Adrenal gland (tissue), 12 donors: ENCODE measurements around the gene SNX8. TPM values are rescaled to one million over a fixed set of nuclear protein-coding genes. Genes with fewer than 3 reads are reported as not detected.

Source experiments
- DNase-seq, 7 donors: peaks; one replicate each; pipeline ENCODE4 v3.0.0-alpha.2; 2019 to 2020
- H3K27ac ChIP-seq, 5 donors: fragments of 200-600 bp; sonication (generic) in 4 of 5; 1 replicate in 3 of 5; 2 replicates in 2 of 5; pipeline versions ENCODE4 v1.5.1 to v1.8.0; 2016 to 2020; ENCODE audit warnings: mild to moderate bottlenecking in 1 of 5
- H3K27me3 ChIP-seq: fragments of 200-600 bp; 2 replicates; pipeline ENCODE4 v1.8.0; 2021
- H3K36me3 ChIP-seq, 2 donors: fragments of 200-600 bp; replicated peaks in 1 of 2; 1 replicate in 1 of 2; 2 replicates in 1 of 2; pipeline versions ENCODE4 v1.5.1 to v1.8.0; 2018 to 2022
- H3K4me1 ChIP-seq, 2 donors: fragments of 200-600 bp; replicated peaks in 1 of 2; 1 replicate in 1 of 2; 2 replicates in 1 of 2; pipeline versions ENCODE4 v1.5.1 to v1.8.0; 2018 to 2021
- H3K4me3 ChIP-seq, 4 donors: fragments of 200-600 bp; sonication (generic) in 3 of 4; one replicate each; pipeline ENCODE4 v1.5.1; 2016 to 2018
- H3K9me3 ChIP-seq, 3 donors: fragments of 200-600 bp; sonication (generic) in 1 of 3; replicated peaks in 1 of 3; 1 replicate in 2 of 3; 2 replicates in 1 of 3; pipeline versions ENCODE4 v1.5.1 to v1.8.0; 2016 to 2021
- POLR2A ChIP-seq, 2 donors: fragments of 450-650 bp; IDR thresholded peaks; one replicate each; pipeline ENCODE4 v1.6.1; 2017; ENCODE audit warnings: antibody characterized with exemption in 2 of 2, mild to moderate bottlenecking in 2 of 2, moderate library complexity in 1 of 2
- WGBS, 4 donors: extraction: QIAGEN DNeasy Blood & Tissue Kit in 2 of 4; methylation state at CpG; one replicate each; pipeline versions ENCODE4 v1.1.5 to v1.1.7; 2013 to 2017; 5-methylcytosine and 5-hydroxymethylcytosine counted together
- intact Hi-C, 2 donors: fragments of 100-400 bp; cut with DNase I; formaldehyde crosslinking; loops; one replicate each; pipeline versions ENCODE4 v1.14.1 to v1.15.0; 2022 to 2023
- polyA plus RNA-seq, 3 donors: library from polyadenylated mRNA; stranded (reverse); fragments of 200-250 nt in 2 of 3; fragments of 350-450 nt in 1 of 3; fragmentation: Illumina TruSeq in 1 of 3; extraction: RNeasy Lipid Tissue Mini Kit (QIAGEN cat#74804) in 1 of 3; gene quantifications; one replicate each; pipeline ENCODE4 v1.2.3, GENCODE V29; 2013 to 2014
- total RNA-seq, 9 donors: library from RNA; depleted of rRNA in 4 of 9; stranded (reverse); fragments of >200 nt in 4 of 9; fragments of 120-200 nt in 1 of 9; fragmentation: NEBNext Ultra II Directional in 1 of 9; extraction: Animal tissue kit (Norgen Biotek cat#: 25700) in 1 of 9; gene quantifications; one replicate each; pipeline versions ENCODE4 v1.1.0 to v1.2.4, GENCODE V29; 2013 to 2023
- TF ChIP-seq, protein P1 (sequence below), 6 experiments: fragments of 450-650 bp in 4 of 6; fragments of 200-600 bp in 2 of 6; sonication (generic) in 1 of 6; IDR thresholded peaks; 1 replicate in 5 of 6; 2 replicates in 1 of 6; pipeline versions ENCODE4 v1.5.1 to v1.8.0; 2016 to 2021; ENCODE audit warnings: antibody characterized with exemption in 6 of 6, mild to moderate bottlenecking in 2 of 6, moderate library complexity in 1 of 6
- donor health status: healthy with polysubstance abuse.
- donor health status: Bipolar disorder and iron deficiency.
- donor health status: DM: yes; HTN: yes; CAD: no.
- donor health status: DM: no; HTN: no; CAD: no.
- donor health status: DM: no; HTN: no; CAD: no.
- donor health status: DM: yes; HTN: yes; CAD: no.

Gene SNX8
- total and polyA plus RNA-seq, 12 donors: 5.3 to 40.5 (median 25.9) TPM

DNA sequence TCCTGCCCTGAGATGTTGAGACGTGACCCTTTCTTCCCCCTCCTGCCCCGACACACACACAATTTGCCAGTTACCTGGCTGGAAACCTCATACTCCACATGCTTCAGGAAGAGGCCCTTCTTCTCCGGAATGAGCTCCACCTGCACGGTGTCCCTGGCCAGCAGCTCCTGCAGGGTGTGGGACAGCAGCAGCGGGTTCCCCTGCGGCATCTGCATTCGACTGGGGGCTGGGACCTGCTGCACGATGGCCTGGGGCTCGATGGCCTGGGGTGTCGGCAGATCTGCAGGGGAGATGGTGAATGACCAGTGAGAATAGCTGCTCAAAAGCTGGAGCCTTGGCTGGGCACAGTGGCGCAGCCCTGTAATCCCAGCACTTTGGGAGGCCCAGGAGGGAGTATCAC is 36.2 kb downstream of the SNX8 start:
- no peaks in the 10 kb centered on the region for H3K9me3 ChIP-seq
- intact Hi-C loops: no loop called here
- TF ChIP-seq, protein P1, sequence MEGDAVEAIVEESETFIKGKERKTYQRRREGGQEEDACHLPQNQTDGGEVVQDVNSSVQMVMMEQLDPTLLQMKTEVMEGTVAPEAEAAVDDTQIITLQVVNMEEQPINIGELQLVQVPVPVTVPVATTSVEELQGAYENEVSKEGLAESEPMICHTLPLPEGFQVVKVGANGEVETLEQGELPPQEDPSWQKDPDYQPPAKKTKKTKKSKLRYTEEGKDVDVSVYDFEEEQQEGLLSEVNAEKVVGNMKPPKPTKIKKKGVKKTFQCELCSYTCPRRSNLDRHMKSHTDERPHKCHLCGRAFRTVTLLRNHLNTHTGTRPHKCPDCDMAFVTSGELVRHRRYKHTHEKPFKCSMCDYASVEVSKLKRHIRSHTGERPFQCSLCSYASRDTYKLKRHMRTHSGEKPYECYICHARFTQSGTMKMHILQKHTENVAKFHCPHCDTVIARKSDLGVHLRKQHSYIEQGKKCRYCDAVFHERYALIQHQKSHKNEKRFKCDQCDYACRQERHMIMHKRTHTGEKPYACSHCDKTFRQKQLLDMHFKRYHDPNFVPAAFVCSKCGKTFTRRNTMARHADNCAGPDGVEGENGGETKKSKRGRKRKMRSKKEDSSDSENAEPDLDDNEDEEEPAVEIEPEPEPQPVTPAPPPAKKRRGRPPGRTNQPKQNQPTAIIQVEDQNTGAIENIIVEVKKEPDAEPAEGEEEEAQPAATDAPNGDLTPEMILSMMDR (IDR thresholded peaks at IDR 0.05): no peak
- TF ChIP-seq POLR2A (IDR thresholded peaks at IDR 0.05): no peak
- DNase-seq: no peak
- H3K27me3 ChIP-seq: no peaks in the 10 kb centered on the region
- H3K4me1 ChIP-seq: peaks cover 0 to 6% of the 10 kb centered on the region in 2 donors
- no peak overlapping the region for H3K27ac ChIP-seq
- WGBS, 4 donors: 81 to 95% (median 93%) methylated on average over 7 to 11 of the region's 11 CpGs
- H3K4me3 ChIP-seq: no peak overlapping the region
- peaks cover 0 to 9% of the 10 kb centered on the region in 2 donors for H3K36me3 ChIP-seq

DNA sequence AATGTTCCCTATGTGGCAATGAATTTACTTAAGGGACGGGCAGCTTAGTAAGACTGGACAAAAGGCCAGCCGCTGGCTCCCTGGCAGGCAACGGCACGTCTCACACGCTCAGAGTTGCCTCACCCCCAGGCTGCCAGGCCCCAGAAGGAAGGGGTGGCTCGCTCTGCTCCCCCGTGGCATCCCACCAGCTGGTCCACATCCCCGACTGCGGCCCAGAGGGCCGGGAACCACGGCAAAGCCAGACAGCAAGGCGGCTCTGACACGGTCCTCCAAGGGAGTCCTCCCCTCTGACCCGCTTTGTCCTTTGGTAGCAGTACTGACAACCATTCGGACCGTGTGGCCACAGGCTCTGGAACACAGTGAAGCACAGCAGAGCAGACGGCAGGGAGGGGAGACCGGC is 38.1 kb downstream of the SNX8 start:
- no peaks in the 10 kb centered on the region for H3K27me3 ChIP-seq
- DNase-seq: no peak
- no peak overlapping the region for H3K4me3 ChIP-seq
- no peaks in the 10 kb centered on the region for H3K4me1 ChIP-seq
- intact Hi-C loops: no loop called here
- TF ChIP-seq, protein P1 (IDR thresholded peaks at IDR 0.05): no peak
- TF ChIP-seq POLR2A (IDR thresholded peaks at IDR 0.05): no peak
- 81 to 90% (median 89%) methylated on average over 6 to 18 of the region's 18 CpGs for WGBS, 4 donors
- H3K36me3 ChIP-seq: peaks cover 0 to 22% of the 10 kb centered on the region in 2 donors
- no peaks in the 10 kb centered on the region for H3K9me3 ChIP-seq
- H3K27ac ChIP-seq: no peak overlapping the region

DNA sequence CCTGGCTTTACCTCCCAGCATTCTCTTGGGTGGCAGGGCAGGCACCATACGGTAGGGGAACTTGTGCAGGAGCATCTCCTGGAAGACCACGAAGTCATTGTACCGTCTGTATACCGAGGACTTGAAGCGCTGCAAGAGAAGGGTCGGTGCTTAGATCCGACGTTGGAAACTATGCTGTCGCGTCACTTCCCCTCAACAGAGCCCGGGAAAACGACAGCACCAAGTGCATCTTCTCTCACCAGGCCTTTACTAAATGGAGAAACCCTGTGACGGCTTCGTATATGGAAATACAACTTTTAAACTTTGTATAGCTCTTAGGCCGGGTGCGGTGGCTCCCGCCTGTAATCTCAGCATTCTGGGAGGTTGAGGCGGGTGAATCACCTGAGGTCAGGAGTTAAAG is 39.1 kb downstream of the SNX8 start:
- Histone ChIP-seq H3K27ac (no peak overlapping the region), H3K9me3 (no peaks in the 10 kb centered on the region), H3K36me3 (peaks cover 0 to 28% of the 10 kb centered on the region in 2 donors), H3K27me3 (no peaks in the 10 kb centered on the region), H3K4me3 (no peak overlapping the region), H3K4me1 (no peaks in the 10 kb centered on the region)
- DNase-seq: no peak
- no peak for TF ChIP-seq POLR2A (IDR thresholded peaks at IDR 0.05)
- TF ChIP-seq, protein P1 (IDR thresholded peaks at IDR 0.05): no peak
- intact Hi-C loops: no loop called here
- WGBS, 4 donors: 87 to 90% (median 89%) methylated on average over 17 to 18 of the region's 18 CpGs

DNA sequence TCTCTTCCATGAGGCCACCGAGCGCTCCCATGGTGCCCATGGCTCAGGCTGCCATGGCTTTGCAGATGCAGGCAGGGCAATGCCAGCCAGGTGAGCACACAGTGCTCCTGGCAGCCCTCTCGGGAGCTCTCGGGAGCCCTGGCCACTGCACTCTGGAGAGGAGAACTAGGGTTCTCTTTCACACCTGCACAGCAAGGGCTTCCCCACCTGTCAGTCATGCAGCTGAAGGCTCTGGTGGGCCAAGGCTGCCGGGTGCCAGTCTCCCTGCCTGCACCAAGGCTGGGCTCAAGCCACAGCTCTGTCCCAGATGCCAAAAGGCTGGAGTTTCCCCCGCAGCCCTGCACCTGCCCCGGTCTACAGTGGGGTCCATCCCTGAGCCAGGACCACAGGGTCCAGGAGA is 39.6 kb downstream of the SNX8 start:
- intact Hi-C loops: no loop called here
- Histone ChIP-seq H3K4me3 (no peak overlapping the region), H3K9me3 (no peaks in the 10 kb centered on the region), H3K27me3 (no peaks in the 10 kb centered on the region), H3K27ac (no peak overlapping the region), H3K36me3 (peaks cover 0 to 28% of the 10 kb centered on the region in 2 donors), H3K4me1 (no peaks in the 10 kb centered on the region)
- WGBS, 4 donors: 81 to 84% (median 82%) methylated on average over 3 to 7 of the region's 7 CpGs; no CpG with 5 or more reads in 1 of the 4 donors
- TF ChIP-seq, protein P1 (IDR thresholded peaks at IDR 0.05): no peak
- TF ChIP-seq POLR2A (IDR thresholded peaks at IDR 0.05): no peak
- no peak for DNase-seq
